HK-2 (cell line): ENCODE data around the gene PACSIN1.

ENCODE experiments used
- DNase-seq: peaks from one replicate; pipeline ENCODE4 v3.0.0-alpha.2; 2018; ENCODE audit not compliant: unreplicated experiment

Gene PACSIN1

DNA sequence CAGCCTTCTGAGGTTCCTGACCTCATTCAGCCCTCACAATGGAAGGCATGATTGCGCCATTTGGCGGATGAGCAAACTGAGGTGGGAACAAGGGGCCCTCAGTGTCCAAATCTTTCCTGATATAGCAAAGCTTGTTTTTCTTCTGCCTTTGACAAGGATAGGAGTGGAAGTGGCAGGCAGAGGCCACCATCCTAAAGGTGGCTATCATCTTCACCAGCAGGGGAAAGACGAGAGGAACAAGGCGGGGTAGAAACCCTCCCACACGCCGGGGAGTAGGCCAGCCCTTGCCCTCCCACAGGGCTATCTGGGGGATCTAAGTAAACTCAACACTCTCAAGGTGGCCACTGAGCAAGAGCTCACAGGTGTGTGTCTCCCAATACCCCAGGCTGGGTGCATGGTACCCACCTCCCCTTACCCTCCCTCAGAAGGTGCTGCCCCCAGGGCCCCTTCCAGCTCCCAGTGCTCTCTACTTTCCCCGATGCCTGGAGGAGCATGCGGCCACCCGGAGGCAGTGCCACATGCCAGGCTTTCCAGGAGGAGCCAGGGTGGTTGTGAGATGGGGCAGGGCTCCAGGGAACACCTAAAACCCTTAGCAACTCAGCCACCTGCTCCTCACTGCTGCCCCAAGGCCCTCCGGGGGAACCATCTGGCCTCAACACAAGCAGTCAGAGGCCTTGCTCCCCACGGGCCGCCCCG, 79.0 kb downstream of the PACSIN1 start:
- no peak for DNase-seq

GRCh38 chr6:34546551-34547321, 80.9 kb downstream of the PACSIN1 start:
- no peak for DNase-seq

- DNase-seq: peak; percentile 23
Observed at GRCh38 chr6:34547701-34548644, 82.1 kb downstream of the PACSIN1 start.

DNA sequence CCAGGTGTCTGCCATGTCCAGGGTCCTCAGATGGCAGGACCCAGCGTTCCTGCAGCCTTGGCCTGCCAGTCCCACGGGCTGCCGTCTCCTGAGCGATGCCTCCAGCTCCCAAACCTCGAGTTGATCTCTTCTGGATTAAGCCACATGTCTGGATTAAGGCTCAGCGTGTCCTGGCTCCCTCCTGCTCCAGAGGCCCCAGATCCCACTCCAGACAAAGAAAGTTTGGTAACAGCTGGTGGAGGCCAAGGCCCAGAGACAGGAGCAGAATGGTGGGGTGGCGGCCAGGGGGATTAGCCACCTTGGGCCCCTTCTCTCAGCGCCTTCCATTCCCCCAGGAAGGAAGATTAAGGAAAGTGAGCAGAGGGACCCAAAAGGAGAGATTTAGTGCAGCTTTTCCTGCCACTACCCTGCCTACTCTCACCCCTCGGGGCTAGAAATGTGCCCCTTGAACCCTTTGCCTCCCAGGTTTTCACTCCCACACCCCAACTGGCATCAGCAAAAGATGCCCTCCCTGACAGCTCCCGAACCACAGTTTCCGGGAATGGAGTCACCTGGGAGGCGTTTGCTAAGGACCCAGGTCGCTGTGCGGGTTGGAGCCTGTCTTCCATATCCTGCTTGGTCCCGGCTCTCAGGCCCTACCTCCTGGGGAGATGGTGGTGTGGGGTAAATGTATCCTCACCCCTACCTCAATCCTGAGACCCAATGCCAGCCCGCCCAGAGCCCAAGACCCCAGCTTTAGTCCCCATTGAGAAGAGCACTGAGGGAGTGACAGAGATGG, 83.3 kb downstream of the PACSIN1 start:
- no peak for DNase-seq

- no peak for DNase-seq
Observed at GRCh38 chr6:34549804-34550202, 83.9 kb downstream of the PACSIN1 start.

DNA sequence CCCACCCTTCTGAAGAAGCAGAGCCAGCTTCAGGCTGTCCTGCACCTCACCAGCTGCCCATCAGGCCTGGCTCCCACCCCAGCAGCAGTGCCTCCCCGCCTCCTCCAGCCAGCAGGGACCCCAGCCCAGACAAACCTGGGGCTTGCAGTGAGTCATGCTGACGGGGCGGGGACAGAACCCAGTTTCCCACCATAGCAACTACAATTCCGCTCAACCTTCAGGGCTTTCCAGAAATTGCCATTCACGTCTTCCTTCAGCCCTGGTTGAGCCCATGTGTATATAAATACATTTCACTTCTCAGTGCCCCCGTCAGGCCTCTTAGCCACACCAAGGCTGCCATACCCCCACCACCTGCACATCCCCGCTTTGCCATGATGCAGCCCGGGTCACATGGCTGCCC, 85.8 kb downstream of the PACSIN1 start:
- no peak for DNase-seq

DNA sequence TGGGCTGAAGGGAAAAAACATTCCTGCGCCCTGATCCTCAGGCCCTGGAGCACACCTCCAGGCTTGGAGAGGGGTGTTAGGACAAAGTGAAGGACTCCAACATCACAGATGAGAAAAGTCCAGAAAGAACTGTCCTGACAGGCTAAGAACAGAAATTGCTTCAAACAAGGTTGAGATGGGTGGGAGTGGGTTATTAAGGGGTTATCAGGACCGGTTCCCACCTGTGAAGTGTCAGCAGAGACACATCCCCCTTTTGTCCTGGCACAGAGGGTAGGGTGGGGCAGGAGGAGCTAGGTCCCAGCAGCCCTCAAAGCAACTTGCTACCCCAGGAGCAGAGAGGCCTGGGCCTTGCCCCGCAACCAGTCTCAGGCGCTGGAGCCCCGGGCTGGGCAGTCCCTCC, 86.7 kb downstream of the PACSIN1 start:
- DNase-seq: no peak

- no peak for DNase-seq
Observed at GRCh38 chr6:34553146-34553545, 87.3 kb downstream of the PACSIN1 start.

DNA sequence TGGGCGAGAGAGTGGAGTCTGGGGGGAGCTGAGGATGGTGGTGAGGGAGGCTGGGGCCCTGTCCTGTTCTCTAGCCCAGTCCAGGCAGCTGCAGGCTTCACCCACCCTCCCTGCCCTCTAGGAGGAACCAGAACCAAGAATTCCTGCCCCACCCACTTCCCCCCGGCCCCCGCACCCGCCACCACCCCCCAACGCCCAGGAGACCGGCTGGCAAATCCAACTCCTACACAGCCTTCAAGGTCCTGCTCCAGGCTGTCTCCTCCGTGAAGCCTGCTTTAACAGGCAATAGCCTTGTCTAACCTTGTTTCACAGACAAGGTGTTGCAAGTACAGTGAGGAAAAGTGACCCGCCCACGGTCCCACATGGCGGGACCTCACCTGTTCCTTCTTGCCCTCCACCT, 87.9 kb downstream of the PACSIN1 start:
- no peak for DNase-seq

GRCh38 chr6:34554291-34555006, 88.6 kb downstream of the PACSIN1 start:
- DNase-seq: no peak

GRCh38 chr6:34555007-34555322, 89.1 kb downstream of the PACSIN1 start:
- DNase-seq: no peak

DNA sequence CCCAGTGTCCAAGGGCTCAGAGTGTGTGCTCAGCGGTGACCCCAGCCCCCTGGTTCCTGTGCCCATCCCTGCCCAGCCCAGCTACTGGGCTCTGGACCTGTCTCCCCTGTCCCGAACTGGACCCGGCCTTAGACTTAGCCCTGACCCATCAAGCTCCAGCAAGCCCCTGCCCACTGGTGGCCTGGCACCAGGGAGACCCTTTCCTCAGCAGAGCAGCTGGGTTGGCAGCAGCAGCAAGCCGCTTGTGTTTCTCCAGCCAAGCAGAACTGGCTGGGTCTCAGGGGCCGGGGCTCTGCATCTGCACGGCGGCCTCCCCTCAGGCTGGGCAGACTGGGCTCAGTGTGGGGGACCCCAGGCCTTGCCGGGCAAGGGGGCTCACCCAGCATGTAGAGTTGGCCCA, 89.5 kb downstream of the PACSIN1 start:
- DNase-seq: no peak

DNA sequence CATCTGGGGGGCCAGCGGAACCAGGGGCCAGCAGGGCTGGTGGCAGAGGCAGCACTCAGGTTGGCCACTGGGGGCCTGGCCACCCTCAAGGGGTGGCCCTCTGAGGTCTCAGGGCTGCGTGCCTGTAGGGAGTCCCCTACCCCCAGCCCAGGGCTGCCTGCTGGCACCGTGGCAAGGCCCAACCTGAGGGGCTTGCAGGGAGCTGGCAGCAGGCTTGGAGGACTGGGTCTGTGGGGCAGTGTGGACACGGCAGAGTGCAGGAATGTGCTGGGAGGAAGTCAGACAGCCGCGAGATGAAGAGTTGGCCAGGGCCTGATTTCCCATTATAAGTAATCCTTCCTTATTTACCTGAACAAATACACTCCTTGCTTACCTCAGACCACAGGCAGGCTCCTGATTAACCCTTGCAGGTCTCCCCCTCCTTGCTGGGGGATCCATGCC, 90.2 kb downstream of the PACSIN1 start, which contains the start of gene SPDEF:
SPDEF (minus strand) TSS at position 299 of the 441 bp plus-strand sequence. CDS start 11,874 bp downstream, outside the sequence.
- no peak for DNase-seq

GRCh38 chr6:34556493-34556892, 90.6 kb downstream of the PACSIN1 start:
- DNase-seq: no peak

DNA sequence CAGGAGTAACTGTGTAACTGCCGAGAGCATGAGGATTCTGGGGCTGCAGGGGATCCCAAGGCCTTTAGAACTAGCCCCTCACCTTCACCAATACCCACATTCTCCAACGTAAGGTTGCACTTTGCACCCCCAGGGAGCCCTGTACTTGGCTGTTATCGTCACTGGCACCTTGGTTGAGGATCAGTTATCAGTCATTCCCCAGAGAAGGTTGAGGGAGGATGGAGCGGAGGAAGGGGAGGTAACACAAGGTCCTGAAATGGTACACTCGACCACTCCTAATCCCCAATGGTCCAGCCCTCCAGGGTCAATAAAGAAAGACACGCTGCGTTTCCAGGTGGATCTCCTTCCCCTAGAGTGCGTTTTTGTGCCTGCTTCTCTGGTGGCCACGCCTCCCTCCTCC, 91.4 kb downstream of the PACSIN1 start:
- no peak for DNase-seq

DNA sequence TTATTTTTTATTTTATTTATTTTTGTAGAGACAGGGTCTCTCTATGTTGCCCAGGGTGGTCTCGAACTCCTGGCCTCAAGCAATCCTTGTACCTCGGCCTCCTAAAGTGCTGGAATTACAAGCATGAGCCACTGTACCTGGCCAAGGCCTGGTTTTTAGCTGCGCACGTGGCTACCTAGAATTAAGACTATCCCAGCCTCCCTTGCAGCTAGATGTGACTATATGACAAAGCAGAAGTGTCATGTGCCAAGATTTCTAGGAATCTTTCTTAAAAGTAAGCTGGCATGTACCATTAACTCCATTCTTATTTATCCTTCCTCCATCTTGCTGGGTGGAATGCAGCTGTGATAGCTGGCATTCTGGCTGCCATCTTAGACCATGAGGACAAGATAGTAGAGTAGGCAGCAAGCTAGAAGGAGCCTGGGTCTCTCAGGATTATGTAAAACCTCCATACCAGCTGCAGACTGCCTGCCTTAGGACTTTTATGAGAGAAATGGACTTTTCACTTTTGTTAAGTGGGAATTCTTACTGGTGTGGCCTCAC, 92.4 kb downstream of the PACSIN1 start:
- no peak for DNase-seq

DNA sequence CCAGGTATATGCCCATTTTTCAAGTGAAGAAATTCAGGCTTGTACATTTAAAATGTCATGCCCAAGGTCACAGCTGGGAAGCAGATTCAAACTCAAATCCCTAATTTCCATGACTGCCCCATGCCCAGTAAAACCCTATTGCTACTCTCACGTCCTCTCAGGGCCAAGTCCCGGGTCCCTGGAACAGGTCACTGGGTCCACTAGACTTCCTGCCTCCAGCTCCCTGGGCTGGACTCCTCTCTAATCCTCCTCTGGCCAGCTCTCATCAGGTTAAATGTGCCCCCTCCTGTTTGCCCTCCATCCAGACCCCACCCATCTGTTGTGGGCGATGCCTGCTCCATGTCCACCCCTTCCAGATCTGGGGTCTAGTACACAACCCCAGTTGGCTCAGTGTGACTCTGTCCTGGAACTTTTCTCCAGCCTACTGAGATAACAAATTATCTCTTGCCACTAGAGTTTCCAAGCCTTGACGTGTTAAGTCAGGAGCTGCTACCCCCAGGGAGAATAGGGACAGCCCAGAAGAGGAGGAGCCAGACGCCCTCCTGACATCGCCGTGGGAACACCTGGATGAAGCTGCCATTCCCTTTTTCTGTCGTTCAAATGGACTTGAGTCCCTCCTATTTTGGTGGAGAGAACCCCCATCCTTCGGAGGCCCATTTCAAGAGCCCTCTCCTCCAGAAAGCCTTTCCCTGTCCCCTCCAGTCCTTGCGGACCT, 93.9 kb downstream of the PACSIN1 start:
- no peak for DNase-seq

DNA sequence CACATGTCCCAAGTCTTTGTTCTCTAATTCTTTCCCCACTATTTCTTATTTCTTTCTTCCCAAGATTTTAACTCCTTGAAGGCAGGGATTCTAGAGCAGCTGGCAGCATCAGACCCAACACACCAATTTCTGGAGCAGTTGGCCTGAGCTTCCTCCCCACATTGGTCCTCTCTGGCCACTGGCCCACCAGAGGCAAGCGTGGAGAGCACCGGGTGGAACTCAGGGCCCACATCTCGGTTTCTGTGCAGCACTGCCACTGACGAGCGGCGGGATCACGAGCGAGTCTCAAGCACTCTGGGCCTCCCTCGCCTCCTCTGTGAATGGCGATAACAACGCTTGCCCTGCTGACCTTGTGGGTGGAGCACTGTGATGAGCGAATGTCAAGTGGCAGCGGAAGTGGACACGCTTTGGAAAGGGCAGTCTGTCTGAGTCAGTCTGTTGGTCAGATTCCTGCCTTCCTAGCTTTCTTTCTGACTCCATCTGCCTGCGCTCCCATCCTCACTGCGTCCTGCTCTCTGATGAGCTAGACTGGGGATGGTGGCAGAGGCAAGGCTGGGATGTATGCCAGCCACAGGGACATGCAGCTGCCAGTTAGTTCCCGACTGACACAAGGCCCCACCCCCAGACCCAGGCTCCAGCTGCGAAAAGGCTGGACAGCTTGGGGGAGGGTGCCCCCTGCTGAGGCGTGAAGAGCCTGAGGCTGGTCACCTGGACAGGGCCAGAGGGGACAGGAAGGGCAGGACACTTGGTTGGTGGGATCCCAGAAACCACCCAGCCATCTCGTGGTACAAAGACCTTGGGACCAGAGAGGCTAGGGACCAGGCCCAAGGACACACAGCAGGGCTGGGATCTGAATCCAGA, 94.7 kb downstream of the PACSIN1 start:
- peak; percentile 29 for DNase-seq

DNA sequence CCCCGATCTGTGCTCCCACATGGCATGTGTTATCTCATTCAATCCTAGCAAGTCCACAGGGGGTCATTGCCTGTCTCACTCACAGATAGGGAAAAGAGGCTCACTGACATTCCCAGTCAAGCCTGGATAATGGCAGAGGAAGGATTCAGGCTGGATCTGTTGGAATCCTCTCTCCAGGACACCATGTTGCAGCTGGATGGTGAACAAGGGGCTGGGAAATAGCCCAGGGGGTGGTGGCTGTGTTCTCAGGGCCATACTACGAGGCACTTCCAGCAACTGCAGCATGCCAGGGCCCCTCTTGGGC, 95.3 kb downstream of the PACSIN1 start:
- no peak for DNase-seq
